Measurements from ENCODE around the gene TMEM86A. TPM values are rescaled to one million over a fixed set of nuclear protein-coding genes. Genes with fewer than 3 reads are reported as not detected.
A peak's percentile ranks its signal among the peaks of the same experiment; 100 is the strongest.

Gene TMEM86A
- total RNA-seq, 2 experiments from 2014 or later: 8.0 to 8.5 TPM

- Mint-ChIP-seq H3K9me3 (no peaks in the 10 kb centered on the region), H3K36me3 (ENCODE audit: low read depth) (no peaks in the 10 kb centered on the region), H3K4me1 (ENCODE audit: low read depth) (peaks cover 2% of the 10 kb centered on the region), H3K4me3 (no peak overlapping the region), H3K27ac (no peak overlapping the region), H3K27me3 (no peaks in the 10 kb centered on the region)
- TF ChIP-seq, protein P1, sequence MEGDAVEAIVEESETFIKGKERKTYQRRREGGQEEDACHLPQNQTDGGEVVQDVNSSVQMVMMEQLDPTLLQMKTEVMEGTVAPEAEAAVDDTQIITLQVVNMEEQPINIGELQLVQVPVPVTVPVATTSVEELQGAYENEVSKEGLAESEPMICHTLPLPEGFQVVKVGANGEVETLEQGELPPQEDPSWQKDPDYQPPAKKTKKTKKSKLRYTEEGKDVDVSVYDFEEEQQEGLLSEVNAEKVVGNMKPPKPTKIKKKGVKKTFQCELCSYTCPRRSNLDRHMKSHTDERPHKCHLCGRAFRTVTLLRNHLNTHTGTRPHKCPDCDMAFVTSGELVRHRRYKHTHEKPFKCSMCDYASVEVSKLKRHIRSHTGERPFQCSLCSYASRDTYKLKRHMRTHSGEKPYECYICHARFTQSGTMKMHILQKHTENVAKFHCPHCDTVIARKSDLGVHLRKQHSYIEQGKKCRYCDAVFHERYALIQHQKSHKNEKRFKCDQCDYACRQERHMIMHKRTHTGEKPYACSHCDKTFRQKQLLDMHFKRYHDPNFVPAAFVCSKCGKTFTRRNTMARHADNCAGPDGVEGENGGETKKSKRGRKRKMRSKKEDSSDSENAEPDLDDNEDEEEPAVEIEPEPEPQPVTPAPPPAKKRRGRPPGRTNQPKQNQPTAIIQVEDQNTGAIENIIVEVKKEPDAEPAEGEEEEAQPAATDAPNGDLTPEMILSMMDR (IDR thresholded peaks at IDR 0.05): no peak
- no peak for ATAC-seq (ENCODE audit: poor library complexity)
- Histone ChIP-seq H3K27me3 (ENCODE audit: control insufficient read depth in 1 of 2, insufficient read depth in 2 of 2, low read length in 2 of 2) (no peaks in the 10 kb centered on the region), H3K4me3 (ENCODE audit: low read length) (no peak overlapping the region), H3K9me3 (ENCODE audit: control insufficient read depth in 1 of 2, insufficient read depth in 1 of 2, low read length in 2 of 2) (no peaks in the 10 kb centered on the region), H3K4me1 (ENCODE audit: insufficient read depth, low read length) (peaks cover 2% of the 10 kb centered on the region), H3K27ac (ENCODE audit: low read depth in 1 of 2, low read length in 2 of 2) (no peak overlapping the region), H3K36me3 (ENCODE audit: insufficient read depth, low read length) (no peaks in the 10 kb centered on the region)
- ChIA-PET CTCF (no interaction called here), POLR2A (no interaction called here)
- intact Hi-C loops (cut with DNase I, micrococcal nuclease): no loop called here
- no peak for DNase-seq
Measured at GRCh38 chr11:18715476-18715875, 16.9 kb downstream of the TMEM86A start.

- H3K4me1 ChIP-seq (ENCODE audit: insufficient read depth, low read length): peaks cover 21% of the 10 kb centered on the region
- no peak overlapping the region for H3K4me3 ChIP-seq (ENCODE audit: low read length)
- H3K36me3 ChIP-seq (ENCODE audit: insufficient read depth, low read length): no peaks in the 10 kb centered on the region
- DNase-seq (no peak), ATAC-seq (ENCODE audit: poor library complexity) (no peak)
- H3K27ac ChIP-seq (ENCODE audit: low read depth in 1 of 2, low read length in 2 of 2): no peak overlapping the region
- intact Hi-C loops (cut with DNase I, micrococcal nuclease): loop anchor here (2.0 to 10.0 kb wide), 5 partner anchors 47 to 395 kb away; partner anchors contain the start of genes GTF2H1 (in 1 of the 2), HPS5 (in 1 of the 2) and UEVLD (in 1 of the 2)
- no peaks in the 10 kb centered on the region for H3K27me3 ChIP-seq (ENCODE audit: control insufficient read depth in 1 of 2, insufficient read depth in 2 of 2, low read length in 2 of 2)
- H3K27me3 Mint-ChIP-seq: no peaks in the 10 kb centered on the region
- no peaks in the 10 kb centered on the region for H3K9me3 Mint-ChIP-seq
- ChIA-PET CTCF (interaction anchor here (1.0 kb wide), 1 partner anchor 614 kb away, joined by 3 read pairs; the partner anchor contains the start of gene SAAL1), POLR2A (interaction anchor here (2.1 to 3.0 kb wide), 3 partner anchors 22 to 194 kb away, joined by 8 to 22 read pairs (median 12); partner anchors contain the start of genes SPTY2D1, TMEM86A and TSG101)
- peaks cover 10% of the 10 kb centered on the region for H3K4me1 Mint-ChIP-seq (ENCODE audit: low read depth)
- no peaks in the 10 kb centered on the region for H3K36me3 Mint-ChIP-seq (ENCODE audit: low read depth)
- peak overlapping the region; percentile 84 for H3K4me3 Mint-ChIP-seq
- H3K27ac Mint-ChIP-seq: peak overlapping the region; percentile 55
- no peaks in the 10 kb centered on the region for H3K9me3 ChIP-seq (ENCODE audit: control insufficient read depth in 1 of 2, insufficient read depth in 1 of 2, low read length in 2 of 2)
- TF ChIP-seq, protein P1 (IDR thresholded peaks at IDR 0.05): no peak
Measured at GRCh38 chr11:18720091-18720807, 21.7 kb downstream of the TMEM86A start.

DNA sequence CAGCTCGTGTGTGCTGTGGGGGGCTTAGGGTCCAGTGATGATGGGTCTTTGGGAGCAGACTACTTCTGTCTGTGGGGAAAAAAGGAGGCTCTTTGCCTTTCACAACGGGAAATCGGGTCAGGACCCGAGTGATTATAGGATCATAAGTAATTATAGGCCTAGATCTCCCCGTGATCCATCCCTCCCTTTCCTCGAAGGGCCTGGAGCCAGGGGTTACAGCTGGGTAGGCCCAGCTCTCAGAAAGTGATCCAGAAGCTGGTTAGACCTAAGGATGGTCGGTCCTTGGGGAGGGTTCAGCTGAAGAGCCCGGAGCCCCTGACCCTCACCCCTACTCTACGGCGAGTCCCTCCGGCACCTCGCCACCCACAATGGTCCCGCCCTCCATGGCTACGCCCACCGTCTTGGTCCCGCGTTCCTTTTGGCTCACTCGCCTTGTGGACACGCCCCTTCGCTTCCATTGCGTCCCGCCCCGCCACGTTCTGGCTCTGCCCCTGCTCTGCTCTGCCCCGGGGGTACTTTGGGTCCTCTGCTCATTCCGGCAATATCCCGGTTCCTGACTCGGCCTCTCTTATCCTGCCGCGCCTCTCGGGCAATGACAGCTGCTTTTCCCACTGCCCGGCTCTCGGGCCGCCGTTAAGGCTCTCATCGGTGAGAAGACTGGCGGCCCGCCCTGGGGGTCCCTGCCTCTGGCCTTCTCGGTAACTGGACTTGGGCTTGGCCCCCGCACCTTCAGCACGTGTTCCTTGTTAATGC, 22.4 kb downstream of the TMEM86A start:
- Histone ChIP-seq H3K4me3 (ENCODE audit: low read length) (peak overlapping the region; percentile 94), H3K27me3 (ENCODE audit: control insufficient read depth in 1 of 2, insufficient read depth in 2 of 2, low read length in 2 of 2) (no peaks in the 10 kb centered on the region), H3K36me3 (ENCODE audit: insufficient read depth, low read length) (no peaks in the 10 kb centered on the region), H3K9me3 (ENCODE audit: control insufficient read depth in 1 of 2, insufficient read depth in 1 of 2, low read length in 2 of 2) (no peaks in the 10 kb centered on the region), H3K4me1 (ENCODE audit: insufficient read depth, low read length) (peaks cover 21% of the 10 kb centered on the region), H3K27ac (ENCODE audit: low read depth in 1 of 2, low read length in 2 of 2) (no peak overlapping the region)
- TF ChIP-seq, protein P1 (IDR thresholded peaks at IDR 0.05): no peak
- ChIA-PET POLR2A (interaction anchor here (0.9 to 3.0 kb wide), 5 partner anchors 12 to 195 kb away, joined by 3 to 22 read pairs (median 8); partner anchors contain the start of genes SPTY2D1, TMEM86A and TSG101), CTCF (interaction anchor here (0.8 to 1.8 kb wide), 5 partner anchors 10 to 181 kb away, joined by 3 to 13 read pairs (median 6); partner anchors contain the start of gene TMEM86A)
- Mint-ChIP-seq H3K4me1 (ENCODE audit: low read depth) (peaks cover 10% of the 10 kb centered on the region), H3K4me3 (peak overlapping the region; percentile 84), H3K27me3 (no peaks in the 10 kb centered on the region), H3K27ac (peak overlapping the region; percentile 55), H3K9me3 (no peaks in the 10 kb centered on the region), H3K36me3 (ENCODE audit: low read depth) (no peaks in the 10 kb centered on the region)
- ATAC-seq (ENCODE audit: poor library complexity) (peak; percentile 97), DNase-seq (peak; percentile 65 to 91 (median 78))
- intact Hi-C loops (cut with DNase I, micrococcal nuclease): loop anchor here (2.0 to 10.0 kb wide), 5 partner anchors 48 to 396 kb away; partner anchors contain the start of genes GTF2H1 (in 1 of the 2), HPS5 (in 1 of the 2) and UEVLD (in 1 of the 2)
